Natural killer cell (primary cell): ENCODE data around the gene MTFMT. TPM values are rescaled to one million over a fixed set of nuclear protein-coding genes. Genes with fewer than 3 reads are reported as not detected.

Source experiments
- ATAC-seq, 3 donors: fragments of 150-1000 bp in 2 of 3; fragments of 200-7000 bp in 1 of 3; cut with Tn5 transposase; 1 replicate in 1 of 3; 2 replicates in 2 of 3; pipeline ENCODE4 v1.10.0; 2021; ENCODE audit warnings: mild to moderate bottlenecking in 2 of 3, moderate library complexity in 2 of 3
- DNase-seq, 2 donors: peaks; one replicate each; pipeline versions ENCODE4 v3.0.0 to v3.0.0-alpha.2; 2013 to 2021; ENCODE audit warnings: mixed read lengths in 1 of 2
- H3K27ac ChIP-seq: one replicate; pipeline ENCODE4 v1.5.1; 2013; ENCODE audit warnings: mild to moderate bottlenecking, low read length
- H3K27me3 ChIP-seq: one replicate; pipeline ENCODE4 v1.6.1; 2013; ENCODE audit warnings: low read length; ENCODE audit not compliant: control insufficient read depth, insufficient read depth
- H3K36me3 ChIP-seq: one replicate; pipeline ENCODE4 v1.6.1; 2013; ENCODE audit warnings: low read length; ENCODE audit not compliant: control insufficient read depth, insufficient read depth
- H3K4me1 ChIP-seq: one replicate; pipeline ENCODE4 v1.6.1; 2013; ENCODE audit warnings: low read length; ENCODE audit not compliant: control insufficient read depth, insufficient read depth
- H3K4me3 ChIP-seq: one replicate; pipeline ENCODE4 v1.5.1; 2013; ENCODE audit warnings: low read length
- H3K9me3 ChIP-seq: one replicate; pipeline ENCODE4 v1.6.1; 2013; ENCODE audit warnings: low read length; ENCODE audit not compliant: control insufficient read depth, insufficient read depth
- H3K27ac Mint-ChIP-seq, 2 donors: one replicate each; pipeline ENCODE4 v1.8.0; 2022; ENCODE audit warnings: mild to moderate bottlenecking in 2 of 2, mixed read lengths in 2 of 2, moderate library complexity in 1 of 2
- H3K27me3 Mint-ChIP-seq, 2 donors: one replicate each; pipeline ENCODE4 v1.8.0; 2022; ENCODE audit warnings: low read depth in 2 of 2, mixed read lengths in 2 of 2
- H3K36me3 Mint-ChIP-seq: one replicate; pipeline ENCODE4 v1.8.0; 2022; ENCODE audit warnings: mixed read lengths
- H3K4me1 Mint-ChIP-seq, 2 donors: one replicate each; pipeline ENCODE4 v1.8.0; 2022; ENCODE audit warnings: mixed read lengths in 2 of 2
- H3K4me3 Mint-ChIP-seq: one replicate; pipeline ENCODE4 v1.8.0; 2022; ENCODE audit warnings: mild to moderate bottlenecking, moderate library complexity, mixed read lengths
- H3K9me3 Mint-ChIP-seq, 2 donors: one replicate each; pipeline ENCODE4 v1.8.0; 2022; ENCODE audit warnings: mixed read lengths in 2 of 2
- WGBS: methylation state at CpG from one replicate; pipeline ENCODE4 v1.1.7; 2013; ENCODE audit warnings: missing lambda C conversion rate; ENCODE audit not compliant: insufficient coverage; 5-methylcytosine and 5-hydroxymethylcytosine counted together
- intact Hi-C: fragments of 100-400 bp; cut with micrococcal nuclease; formaldehyde crosslinking; loops from one replicate; pipeline ENCODE4 v1.14.2; 2022
- total RNA-seq, 4 donors: library from RNA; stranded (reverse); fragments of 120-200 nt in 1 of 4; gene quantifications; one replicate each; pipeline versions ENCODE4 v1.2.3 to v1.2.4, GENCODE V29; 2013 to 2022
- TF ChIP-seq, protein P1 (sequence below): fragments of 200-600 bp; IDR thresholded peaks from one replicate; pipeline ENCODE4 v1.8.0; 2022; ENCODE audit warnings: antibody characterized with exemption

The MTFMT gene
- total RNA-seq, 3 donors from 2014 or later (not counting 1 experiment from before 2014, with no cell fraction given): 9.3 to 13.6 (median 12.2) TPM

DNA sequence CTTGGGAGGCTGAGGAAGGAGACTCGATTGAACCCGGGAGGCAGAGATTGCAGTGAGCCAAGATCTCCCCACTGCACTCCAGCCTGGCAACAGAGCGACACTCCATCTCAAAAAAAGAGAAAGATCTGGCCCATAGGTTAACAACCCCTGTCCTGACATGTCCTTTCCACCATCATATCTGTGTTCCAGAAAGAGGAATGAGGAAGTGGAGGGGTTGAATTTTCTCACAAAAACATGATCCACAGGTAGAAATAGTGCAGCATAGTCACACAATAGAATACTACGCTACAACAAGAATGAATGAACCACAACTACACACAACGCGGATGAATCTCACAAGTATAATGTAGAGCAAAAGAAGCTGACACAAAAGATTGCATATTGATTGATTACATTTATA lies 11.0 kb upstream of the MTFMT start:
- Mint-ChIP-seq H3K9me3 (no peaks in the 10 kb centered on the region), H3K27ac (no peak overlapping the region), H3K27me3 (no peaks in the 10 kb centered on the region), H3K36me3 (no peaks in the 10 kb centered on the region), H3K4me1 (no peaks in the 10 kb centered on the region), H3K4me3 (no peak overlapping the region)
- Histone ChIP-seq H3K36me3 (no peaks in the 10 kb centered on the region), H3K9me3 (no peaks in the 10 kb centered on the region), H3K4me1 (no peaks in the 10 kb centered on the region), H3K27ac (no peak overlapping the region), H3K27me3 (no peaks in the 10 kb centered on the region), H3K4me3 (no peak overlapping the region)
- DNase-seq: no peak
- ATAC-seq: no peak
- WGBS: 94% methylated on average over 3 of the region's 6 CpGs
- TF ChIP-seq, protein P1, sequence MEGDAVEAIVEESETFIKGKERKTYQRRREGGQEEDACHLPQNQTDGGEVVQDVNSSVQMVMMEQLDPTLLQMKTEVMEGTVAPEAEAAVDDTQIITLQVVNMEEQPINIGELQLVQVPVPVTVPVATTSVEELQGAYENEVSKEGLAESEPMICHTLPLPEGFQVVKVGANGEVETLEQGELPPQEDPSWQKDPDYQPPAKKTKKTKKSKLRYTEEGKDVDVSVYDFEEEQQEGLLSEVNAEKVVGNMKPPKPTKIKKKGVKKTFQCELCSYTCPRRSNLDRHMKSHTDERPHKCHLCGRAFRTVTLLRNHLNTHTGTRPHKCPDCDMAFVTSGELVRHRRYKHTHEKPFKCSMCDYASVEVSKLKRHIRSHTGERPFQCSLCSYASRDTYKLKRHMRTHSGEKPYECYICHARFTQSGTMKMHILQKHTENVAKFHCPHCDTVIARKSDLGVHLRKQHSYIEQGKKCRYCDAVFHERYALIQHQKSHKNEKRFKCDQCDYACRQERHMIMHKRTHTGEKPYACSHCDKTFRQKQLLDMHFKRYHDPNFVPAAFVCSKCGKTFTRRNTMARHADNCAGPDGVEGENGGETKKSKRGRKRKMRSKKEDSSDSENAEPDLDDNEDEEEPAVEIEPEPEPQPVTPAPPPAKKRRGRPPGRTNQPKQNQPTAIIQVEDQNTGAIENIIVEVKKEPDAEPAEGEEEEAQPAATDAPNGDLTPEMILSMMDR: no peak
- intact Hi-C loops: no loop called here

DNA sequence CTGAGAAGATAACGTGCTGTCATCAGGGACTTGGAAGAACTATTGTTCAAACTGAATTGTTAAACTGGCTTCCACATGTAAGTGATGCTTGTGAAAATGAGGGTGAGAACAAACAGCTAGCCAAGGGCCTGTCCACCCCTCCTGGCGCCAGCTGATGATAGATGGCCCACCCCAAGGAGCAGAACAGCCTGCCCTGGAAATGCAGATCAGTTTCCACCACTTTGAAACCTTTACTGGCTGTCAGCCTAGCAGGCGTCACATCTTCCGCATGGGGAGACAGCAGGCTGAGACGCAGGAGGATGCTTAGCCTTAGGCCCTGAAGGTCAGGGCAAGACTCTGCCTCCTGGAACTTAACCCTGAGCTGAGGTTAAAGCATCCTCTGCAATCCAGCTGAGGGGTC lies 9.4 kb upstream of the MTFMT start:
- H3K4me1 Mint-ChIP-seq: peaks cover 0 to under 1% of the 10 kb centered on the region in 2 donors
- H3K9me3 Mint-ChIP-seq: no peaks in the 10 kb centered on the region
- WGBS: 79% methylated on average over 5 of the region's 5 CpGs
- DNase-seq (no peak), ATAC-seq (no peak)
- Histone ChIP-seq H3K27me3 (no peaks in the 10 kb centered on the region), H3K9me3 (no peaks in the 10 kb centered on the region), H3K36me3 (no peaks in the 10 kb centered on the region), H3K4me1 (no peaks in the 10 kb centered on the region), H3K27ac (no peak overlapping the region), H3K4me3 (no peak overlapping the region)
- no peak overlapping the region for H3K4me3 Mint-ChIP-seq
- intact Hi-C loops: no loop called here
- H3K27me3 Mint-ChIP-seq: no peaks in the 10 kb centered on the region
- no peak overlapping the region for H3K27ac Mint-ChIP-seq
- no peaks in the 10 kb centered on the region for H3K36me3 Mint-ChIP-seq
- TF ChIP-seq, protein P1: no peak

DNA sequence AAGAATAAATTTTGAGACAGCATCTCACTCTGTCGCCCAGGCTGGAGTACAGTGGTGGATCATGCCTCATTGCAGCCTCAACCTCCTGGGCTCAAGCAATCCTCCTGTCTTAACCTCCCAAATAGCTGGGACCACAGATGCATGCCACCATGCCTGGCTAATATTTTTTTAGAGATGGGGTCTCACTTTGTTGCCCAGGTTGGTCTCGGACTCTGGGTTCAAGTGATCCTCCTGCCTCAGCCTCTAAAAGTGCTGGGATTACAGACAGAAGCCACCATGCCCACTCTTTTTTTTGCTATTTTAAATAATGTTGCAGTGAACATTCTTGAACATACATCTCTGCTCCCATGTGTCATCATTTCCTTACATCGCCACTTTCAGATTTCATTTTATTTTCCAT lies 9.0 kb upstream of the MTFMT start:
- Histone ChIP-seq H3K36me3 (no peaks in the 10 kb centered on the region), H3K9me3 (no peaks in the 10 kb centered on the region), H3K4me3 (no peak overlapping the region), H3K4me1 (no peaks in the 10 kb centered on the region), H3K27me3 (no peaks in the 10 kb centered on the region), H3K27ac (no peak overlapping the region)
- Mint-ChIP-seq H3K27ac (no peak overlapping the region), H3K36me3 (no peaks in the 10 kb centered on the region), H3K27me3 (no peaks in the 10 kb centered on the region), H3K4me1 (peaks cover 0 to 4% of the 10 kb centered on the region in 2 donors), H3K4me3 (no peak overlapping the region), H3K9me3 (no peaks in the 10 kb centered on the region)
- TF ChIP-seq, protein P1: no peak
- 98% methylated on average over 3 of the region's 3 CpGs for WGBS
- DNase-seq (no peak), ATAC-seq (no peak)
- intact Hi-C loops: no loop called here

DNA sequence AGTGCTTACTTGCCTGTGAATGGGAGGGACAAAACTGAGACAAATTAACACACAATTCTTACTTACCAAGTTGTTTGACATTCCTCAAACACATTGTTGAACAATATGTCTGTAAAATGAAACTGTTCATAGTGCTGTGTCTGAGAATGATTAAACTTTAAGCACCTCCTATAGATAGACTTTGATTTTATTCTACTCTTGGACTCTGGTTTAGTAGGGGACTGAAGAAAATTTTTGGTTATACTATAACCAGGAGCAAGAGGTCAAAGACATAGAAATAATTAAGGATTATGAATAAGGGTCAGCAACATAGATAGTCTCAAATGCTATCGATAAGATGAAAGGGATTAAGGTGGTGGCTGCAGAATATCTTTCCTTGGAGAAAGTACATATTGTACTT lies 7.9 kb upstream of the MTFMT start:
- TF ChIP-seq, protein P1: no peak
- Histone ChIP-seq H3K4me3 (no peak overlapping the region), H3K27me3 (no peaks in the 10 kb centered on the region), H3K4me1 (peaks cover 6% of the 10 kb centered on the region), H3K9me3 (no peaks in the 10 kb centered on the region), H3K36me3 (no peaks in the 10 kb centered on the region), H3K27ac (no peak overlapping the region)
- ATAC-seq (no peak), DNase-seq (no peak)
- 100% methylated on average over 1 of the region's 1 CpG for WGBS
- Mint-ChIP-seq H3K4me3 (no peak overlapping the region), H3K36me3 (no peaks in the 10 kb centered on the region), H3K27ac (no peak overlapping the region), H3K4me1 (peaks cover 0 to 9% of the 10 kb centered on the region in 2 donors), H3K9me3 (no peaks in the 10 kb centered on the region), H3K27me3 (peaks cover 0 to 3% of the 10 kb centered on the region in 2 donors)
- intact Hi-C loops: no loop called here
